HG02678 (cell line): ENCODE data around the gene VEPH1.

ENCODE experiments used
- ATAC-seq: cut with Tn5 transposase; IDR thresholded peaks from one replicate; pipeline ENCODE4 v1.9.1; 2021; ENCODE audit warnings: mild to moderate bottlenecking, moderate library complexity; ENCODE audit not compliant: unreplicated experiment

The VEPH1 gene

DNA sequence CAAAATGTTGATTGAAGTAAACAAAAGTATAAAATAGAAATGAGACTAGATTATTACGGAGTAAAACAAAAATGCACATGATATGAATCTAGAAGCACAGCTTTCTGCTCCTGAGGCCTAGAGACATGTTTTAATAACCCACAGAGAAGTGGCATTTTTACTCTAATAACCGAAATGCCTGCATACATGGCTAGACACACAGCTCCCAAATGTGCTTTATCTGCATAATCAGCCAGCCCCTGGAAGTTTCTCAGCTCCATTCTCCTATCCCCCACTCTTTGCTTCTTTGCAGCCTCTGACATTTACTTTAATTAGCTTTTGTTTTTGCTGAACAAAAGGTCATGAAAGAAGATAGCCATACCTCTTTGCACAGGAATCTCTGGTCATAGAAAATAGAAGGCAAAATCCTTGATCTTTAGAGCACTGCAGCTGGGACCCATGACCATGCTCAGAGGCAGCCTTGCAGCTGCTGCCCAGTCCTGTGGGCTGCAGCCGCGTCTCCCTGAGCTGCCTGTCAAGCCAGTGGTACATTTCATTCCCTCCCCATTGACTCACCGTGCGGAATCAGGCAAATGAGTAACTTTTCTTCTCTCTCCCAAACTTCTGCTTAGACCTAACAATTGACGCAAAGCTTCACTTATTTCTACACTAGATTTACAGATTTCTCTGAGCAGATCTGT, at the start of gene VEPH1:
Gene VEPH1 (minus strand): TSS at position 501 of the 680 bp plus-strand sequence. CDS start 8,067 bp downstream, outside the sequence.
- no peak for ATAC-seq

DNA sequence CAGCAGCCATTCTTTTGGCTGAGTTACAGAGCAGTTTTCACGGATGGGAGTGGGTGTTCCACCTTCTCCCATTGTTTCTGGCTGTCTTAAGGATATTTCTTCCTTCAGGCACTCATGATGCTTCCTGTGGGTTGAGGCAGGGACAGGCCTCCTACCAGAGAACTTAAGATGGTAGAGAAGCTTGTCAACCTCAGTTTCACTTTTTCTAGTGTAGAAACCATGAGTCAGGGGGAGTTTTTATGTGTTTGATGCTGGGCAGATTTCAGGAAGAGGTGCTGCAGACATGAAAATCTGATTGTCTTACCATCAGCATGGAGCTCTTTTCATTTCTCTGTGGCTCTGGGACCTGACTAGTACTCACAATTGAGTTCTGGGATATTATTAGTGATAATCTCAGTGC, 48.7 kb upstream of the VEPH1 start:
- no peak for ATAC-seq

DNA sequence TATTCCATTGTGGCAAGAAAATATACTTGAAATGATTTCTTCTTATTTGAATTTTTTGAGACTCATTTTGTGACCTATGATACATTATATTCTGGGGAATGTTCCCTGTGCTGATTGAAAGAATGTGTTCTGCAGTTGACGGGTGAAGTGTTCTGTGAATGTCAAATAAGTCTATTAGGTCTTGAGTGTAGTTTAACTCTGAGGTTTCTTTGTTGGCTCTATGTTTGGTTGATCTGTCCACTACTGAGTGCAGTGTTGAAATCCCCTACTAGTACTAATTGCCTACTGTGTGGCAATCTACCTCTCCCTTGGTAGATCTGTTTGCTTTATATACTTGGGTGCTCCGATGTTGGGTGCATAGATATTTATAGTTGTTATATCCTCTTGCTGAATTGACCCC, 46.3 kb upstream of the VEPH1 start:
- no peak for ATAC-seq

DNA sequence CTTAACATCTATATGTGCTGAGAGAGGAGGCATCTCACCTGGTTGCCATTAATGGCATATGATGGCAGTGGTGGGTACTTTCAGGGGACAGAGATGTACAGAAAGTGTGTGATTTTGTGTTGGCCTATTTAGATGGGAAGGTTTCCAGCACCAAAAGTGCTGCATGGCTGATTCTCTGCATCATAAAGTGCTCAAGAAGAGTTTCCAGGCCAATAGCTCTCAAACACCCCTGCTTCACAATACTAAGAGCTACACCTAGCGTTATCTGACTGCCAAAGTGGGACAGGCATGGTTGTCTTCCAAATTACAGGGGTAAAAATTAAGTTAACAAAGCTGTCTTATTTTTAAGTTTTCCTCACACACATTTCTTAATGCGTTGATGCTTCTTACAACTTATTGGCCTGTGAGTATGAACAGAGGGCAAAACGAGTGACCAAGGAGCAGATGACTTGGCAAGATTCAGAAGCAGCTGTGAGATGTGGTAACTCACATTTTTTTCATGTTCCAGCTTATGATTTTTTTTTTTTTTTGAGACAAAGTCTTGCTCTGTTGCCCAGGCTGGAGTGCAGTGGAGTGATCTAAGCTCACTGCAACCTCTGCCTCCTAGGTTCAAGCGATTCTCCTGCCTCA, 41.4 kb upstream of the VEPH1 start:
- ATAC-seq: no peak

DNA sequence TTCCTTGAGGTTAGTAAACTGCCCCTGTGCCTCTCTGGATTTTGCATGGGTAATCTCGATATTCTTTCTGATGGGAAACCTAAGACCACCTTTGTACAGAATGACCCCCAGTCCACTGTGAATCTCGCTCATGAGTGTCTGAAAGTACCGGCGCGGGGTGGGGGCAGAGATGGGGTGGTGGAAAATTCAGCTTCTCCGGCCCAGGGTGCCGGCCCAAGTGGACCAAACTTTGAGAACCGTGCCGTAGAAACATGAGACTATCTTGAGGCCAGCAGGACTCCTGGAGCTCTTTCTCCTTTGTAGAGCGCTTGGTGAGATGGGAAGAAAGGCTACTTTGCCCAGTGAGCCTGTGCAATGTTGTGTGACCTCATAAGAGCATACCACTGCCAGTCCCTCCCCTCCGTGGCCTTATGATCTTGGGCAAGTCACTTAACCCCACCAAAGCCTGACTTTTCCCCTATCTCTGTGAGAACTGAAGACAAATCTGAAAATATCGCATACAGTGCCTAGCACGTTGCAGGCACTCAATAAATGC, 40.4 kb upstream of the VEPH1 start:
- ATAC-seq: no peak

DNA sequence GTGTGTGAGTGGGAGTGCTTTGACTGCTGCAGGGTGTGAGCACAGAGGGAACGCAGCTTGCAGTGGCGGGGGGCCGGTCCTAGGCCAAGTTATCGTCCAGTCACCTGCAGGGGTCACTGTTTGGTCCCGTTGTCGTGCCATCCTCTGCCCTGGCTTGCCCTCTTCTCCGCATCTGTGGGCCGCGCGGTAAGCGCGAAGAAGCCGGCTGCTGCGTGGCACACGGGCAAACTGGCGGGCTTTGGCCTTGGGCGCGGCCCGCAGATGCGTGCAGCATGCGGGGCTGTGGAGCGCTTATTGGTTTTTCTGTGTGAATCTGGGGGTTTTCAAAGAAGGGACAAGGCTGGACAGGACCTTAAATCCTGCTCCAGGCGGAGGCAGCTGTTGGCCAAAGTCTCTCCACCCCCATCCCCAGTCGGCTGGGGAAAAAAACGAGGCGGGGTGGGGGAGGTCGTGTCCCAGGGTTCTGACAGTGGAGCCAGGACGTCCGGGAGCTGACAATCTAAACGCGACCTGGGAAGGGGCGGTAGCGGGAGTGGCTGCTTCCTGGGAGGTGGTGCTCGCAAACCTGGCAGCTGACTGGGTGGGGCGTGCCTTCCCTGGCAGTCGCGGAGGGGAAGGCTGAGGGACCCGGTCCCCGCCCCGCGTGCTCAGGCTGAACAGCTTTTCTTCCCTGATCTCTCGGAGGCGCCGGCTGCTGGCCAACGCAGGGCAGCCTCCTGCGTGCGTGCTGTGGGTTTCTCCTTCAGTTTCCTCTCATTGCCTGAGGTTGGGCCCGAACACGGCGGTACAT, 39.7 kb upstream of the VEPH1 start:
- ATAC-seq: no peak

DNA sequence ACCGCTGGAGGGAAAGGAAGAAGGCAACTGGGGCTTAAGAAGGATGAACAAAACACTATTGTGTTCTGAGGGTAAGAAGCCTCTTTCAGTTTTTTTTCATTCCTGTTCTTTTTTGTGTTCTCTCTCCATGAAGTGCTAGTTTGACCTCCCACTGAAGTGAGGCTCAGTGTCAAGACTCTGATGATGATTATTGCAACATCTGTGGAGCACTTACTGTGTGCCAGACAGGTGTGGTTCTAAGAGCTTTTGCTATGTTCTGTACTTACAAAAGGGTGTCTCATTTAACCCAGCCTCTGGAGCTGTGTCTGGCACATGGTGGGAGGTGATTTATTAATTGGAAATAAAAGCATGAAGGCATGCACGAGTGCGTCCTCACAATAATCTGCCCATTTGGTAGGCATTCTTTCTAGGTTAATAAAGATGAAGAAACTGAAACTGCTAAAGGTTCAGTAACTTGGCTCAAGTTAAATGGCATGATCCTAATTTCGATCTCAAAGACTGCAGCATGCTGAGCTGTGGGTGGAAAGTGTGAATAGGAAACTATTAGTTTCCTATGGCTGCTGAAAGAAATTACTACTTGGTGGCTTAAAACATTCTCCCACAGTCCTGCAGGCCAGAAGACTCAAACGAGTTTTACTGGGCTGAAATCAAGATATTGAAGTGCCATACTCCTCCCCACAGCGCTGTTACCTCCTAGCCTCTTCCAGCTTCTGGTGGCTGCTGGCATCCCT, 38.5 kb upstream of the VEPH1 start:
- no peak for ATAC-seq

DNA sequence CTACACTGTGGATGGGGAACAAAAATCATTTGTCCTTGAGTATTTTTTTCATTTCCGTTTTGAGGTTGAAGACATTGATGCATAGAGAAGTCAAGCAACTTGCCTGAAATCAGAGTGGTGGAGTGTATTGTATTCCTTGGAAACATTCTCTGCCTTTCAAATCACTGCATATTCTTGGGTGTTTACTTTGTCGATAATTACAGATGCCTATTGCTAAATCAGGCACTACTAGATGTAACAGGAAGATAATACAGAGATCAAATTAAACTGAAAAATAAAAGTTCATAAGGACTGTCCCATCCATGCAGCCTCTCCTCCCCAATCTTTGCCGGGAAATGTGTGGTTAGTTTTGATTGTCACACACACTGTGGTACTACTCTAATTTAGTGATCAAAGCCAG, 37.4 kb upstream of the VEPH1 start:
- no peak for ATAC-seq

DNA sequence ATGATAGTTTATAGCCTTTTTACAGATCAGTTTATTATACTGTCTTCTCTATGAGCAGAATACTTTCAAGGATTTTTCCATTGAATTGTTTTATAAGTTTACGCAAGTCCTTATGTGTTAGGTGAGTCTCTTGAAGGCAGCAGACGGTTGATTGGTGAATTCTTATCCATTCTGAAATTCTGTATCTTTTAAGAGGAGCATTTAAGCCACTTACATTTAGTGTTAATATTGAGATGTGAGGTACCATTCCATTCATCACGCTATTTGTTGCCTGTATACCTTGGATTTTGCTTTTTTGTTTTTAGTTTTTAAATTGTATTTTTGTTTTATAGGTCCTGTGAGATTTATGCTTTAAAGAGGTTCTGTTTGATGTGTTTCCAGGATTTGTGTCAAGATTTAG, 32.5 kb upstream of the VEPH1 start:
- ATAC-seq: no peak

DNA sequence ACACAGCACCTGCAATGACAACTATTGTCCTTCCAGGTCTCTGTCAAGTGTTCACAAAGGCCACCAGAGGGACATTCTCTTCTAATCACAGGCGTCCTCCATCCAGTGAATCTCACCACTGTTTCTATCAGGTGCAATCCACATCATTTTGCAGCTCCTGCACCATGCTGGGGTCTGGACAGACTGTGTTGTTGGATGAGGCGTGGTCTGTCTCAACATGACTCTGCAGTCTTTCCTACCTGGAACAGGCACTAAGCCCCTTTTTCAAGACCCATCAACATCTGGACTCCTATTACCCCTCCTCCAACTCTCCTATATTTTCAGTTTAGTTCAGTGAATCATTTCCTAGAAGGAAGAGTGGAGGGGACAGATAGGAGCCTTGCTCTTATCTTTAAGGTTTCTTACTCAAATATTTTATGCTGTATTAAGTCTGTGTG, 31.5 kb upstream of the VEPH1 start:
- ATAC-seq: no peak

DNA sequence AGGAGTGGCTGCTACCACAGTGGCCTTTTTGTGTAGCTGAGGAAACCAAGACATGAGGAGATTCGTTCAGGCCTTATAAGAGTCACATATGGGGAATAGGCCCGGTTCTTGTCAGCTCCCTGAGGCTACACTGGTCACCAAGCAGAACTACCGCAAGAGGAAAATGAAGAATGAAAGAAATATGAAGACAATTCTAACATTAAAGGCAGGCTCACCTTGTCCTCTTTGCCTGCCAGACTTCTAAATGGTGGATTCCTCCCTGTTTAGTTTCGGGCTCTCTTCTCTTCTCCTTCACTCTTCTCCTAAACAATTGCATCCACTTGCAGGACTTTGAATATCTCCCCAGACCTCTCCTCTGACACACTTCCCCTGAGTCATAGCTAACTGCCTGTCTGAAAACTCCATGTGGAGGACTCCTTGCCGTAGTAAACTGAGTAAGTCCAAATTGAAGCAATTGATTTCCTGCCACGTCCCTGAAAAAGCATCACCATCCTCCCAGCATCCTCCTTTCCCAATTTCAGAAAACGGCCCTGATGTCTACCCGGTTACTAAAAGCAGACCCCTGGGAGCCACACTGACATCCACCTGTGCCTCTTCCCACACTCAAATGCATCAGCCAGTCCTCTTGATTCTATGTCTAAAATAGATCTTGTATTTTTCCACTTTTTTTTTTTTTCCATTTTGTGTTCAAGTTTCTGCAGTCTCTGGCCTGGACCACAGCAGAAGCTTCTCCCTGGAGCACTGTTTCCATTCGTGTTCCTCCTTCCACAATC, 30.3 kb upstream of the VEPH1 start:
- ATAC-seq: no peak

DNA sequence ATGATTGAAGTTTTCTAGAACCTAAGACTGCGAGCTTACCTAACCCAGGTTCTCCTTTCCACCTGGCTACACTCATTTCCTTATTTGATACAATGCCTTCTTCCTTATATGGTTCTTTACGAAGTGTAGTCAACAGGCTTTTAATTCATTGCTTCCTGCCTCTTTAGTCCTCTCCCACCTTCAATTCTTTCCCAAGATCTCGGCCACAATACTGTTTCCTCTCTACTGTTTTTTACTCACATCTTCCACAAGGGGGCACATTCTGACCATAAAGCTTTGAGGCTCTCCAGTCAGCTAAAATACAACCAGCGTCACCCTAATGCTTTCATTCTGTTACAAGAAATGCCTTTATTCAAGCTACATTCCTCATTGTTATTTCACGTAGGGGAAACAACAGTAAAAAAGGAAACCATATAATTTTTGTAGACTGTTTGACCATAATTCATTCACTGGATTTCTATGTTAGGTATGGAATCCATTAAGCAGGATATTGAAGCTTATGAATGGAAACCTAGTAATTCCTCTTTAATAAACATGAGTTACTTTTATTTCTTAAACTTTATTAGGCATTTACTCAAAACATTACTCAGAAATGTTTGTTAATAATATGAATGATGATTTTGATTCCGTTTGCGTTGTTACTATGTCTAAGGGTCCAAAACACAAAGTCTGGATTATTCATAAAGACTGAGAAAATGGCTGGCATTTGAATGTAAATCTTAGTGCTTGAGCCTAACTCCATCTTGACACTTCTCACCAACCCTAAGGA, 29.5 kb upstream of the VEPH1 start:
- peak; percentile 89 for ATAC-seq

DNA sequence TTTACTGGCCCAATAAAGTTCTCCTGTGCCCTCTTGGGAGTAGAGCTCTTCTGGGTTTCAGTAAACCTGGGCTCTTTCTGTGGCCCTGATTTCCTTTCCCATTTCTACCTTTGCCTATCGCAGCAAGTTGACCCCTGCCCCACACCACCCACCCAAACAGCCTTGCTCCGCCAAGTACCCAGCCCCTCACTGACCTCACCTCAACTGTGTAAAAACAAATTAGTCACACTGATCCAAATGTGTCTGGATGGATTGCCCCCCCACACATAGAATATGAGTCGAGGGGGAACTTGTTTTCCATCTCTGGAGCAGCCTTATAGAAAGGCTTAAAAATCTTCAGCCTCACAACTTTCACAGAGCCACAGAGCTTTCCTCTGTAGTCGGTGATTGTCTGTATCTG, 28.6 kb upstream of the VEPH1 start:
- ATAC-seq: no peak

DNA sequence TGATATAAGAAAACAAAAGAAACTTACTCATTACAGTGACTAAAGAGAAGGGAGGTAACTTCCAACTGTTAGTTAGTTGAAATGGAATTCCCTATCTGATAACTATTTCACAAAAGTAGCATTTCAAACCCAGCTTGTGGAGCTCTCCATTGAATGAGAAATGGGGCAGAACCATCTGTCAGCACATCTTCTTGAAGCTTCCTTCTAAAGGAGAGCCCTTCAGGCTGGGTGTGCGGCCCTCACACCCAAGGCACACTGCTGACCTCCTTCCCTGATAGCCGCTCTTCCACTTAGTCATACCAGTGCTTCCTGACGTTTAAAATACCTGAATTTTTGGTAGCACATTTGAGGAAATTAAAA, 28.1 kb upstream of the VEPH1 start:
- ATAC-seq: no peak

DNA sequence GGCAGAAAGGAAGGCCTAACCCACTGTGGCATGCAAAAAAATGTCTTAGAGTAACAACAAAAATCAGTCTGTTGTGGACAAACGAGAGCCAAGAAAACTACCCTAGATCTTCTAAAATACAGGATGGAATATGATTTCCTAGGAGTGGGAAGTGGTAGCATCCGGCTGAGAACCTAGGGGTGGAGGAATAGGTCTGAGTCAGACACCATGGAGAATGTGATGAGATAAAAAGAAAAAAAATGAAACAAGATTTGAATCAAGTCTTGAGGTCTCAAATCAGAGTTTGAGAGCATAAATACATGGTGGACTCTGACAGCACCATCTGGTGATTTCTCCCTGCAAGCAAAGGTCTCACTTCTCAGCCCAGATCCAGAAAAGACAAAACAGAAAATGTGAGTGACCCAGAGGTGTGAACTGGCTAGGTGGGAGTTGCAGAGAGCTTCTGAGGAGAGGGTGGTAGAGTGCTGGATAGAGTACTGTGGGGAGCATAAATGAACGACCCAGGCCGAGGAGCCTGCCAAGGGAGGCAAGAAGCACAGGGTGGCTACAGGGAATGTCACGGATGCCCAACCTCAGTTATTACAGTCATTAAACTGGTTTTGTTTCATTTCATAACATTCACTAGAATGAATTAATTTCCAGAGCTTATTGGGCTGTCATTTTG, 27.6 kb upstream of the VEPH1 start:
- no peak for ATAC-seq

DNA sequence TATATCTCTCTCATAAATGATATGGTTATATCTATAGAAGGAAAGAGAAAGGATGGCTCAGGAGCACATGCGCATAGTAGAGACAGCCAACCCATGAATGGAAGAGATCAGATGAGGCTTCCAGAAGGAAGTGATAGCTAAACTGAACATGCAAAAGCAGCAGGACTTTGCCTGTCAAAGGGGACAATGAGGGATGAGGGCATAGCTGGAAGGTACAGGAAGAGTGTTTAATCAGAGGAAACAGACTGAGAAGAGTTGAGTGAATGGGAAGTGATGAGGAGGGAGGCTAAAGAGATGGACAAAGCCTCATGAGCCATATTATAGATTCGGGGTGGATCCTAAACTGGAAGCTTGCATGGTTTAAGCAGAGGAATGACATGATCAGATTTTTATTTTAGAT, 26.5 kb upstream of the VEPH1 start:
- no peak for ATAC-seq

DNA sequence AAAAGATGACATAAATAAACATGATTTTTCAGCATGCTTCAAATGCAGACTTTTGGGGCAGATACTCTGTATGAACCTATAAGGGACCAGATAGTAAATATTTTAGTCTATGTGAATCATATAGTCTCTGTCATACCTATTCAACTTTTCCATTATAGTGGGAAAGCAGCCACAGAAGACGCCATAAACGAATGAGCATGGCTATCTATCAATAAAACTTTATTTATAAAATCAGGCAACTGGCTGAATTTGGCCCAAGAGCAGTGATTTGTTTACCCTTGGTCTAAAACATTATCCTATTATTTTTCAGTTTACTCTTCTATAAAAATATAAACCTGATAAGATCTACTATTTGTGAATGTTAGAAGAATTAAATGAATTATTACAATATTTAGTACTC, 25.9 kb upstream of the VEPH1 start:
- no peak for ATAC-seq

DNA sequence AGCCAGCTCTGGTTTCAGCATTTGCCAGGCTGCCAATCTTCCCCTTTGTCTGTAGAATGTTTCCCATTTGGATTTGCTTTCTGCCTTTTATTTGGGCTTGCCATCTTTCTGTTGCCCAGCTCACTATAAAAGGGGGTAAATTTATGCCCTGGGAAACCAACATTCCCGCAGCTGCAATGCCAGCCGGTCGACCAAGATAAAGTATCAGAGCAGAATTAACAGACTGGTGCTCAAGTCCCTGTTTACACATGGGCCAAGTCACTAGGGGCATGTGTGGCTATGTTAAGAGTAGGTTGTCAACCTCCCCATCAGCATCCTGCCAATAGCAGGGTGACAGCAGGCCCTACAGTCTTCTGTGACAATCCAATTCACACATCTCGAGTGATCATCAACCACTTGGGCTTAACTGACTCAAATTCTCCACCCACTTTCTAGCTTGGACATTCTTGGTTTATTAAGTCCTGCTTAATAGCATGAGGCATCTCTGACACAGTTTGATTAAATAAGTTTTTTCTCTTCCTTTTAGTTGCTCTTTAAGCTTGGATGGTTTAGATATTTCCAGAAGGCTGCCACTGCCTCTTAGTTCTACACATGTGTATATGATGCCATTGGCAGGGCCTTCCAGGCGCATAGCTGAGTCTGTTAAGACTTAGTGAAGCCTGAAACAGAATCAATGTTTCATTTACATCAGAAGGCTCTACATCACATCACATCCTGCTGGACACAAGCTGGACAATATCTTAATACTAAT, 24.1 kb upstream of the VEPH1 start:
- no peak for ATAC-seq
